ENCODE results near the gene ZBTB37.

DNA sequence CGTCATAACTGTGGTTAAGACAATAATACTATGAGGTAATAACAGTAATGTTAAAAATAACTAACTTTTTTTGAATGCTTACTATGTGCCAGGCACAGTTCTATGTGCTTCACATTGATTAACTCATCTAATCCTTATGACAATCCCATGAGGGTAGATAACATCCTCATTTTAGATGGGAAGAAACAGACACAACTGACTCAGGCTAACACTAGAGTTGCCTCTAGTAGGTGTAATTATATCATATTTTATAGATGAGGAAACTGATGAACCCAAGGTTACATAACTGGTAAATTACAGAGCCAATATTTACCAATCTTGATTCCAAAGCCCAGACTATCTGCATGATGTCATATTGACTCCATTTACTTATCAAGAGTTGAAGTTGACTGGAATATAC, 25.4 kb downstream of the ZBTB37 start:
- no peak for TF ChIP-seq EZH2 (IDR thresholded peaks at IDR 0.05)
- TF ChIP-seq POLR2AphosphoS5 (IDR thresholded peaks at IDR 0.05; ENCODE audit: borderline replicate concordance, low read depth, low read length): no peak
- no peak for TF ChIP-seq FOXP2 (optimal IDR thresholded peaks at IDR 0.05; ENCODE audit: control extremely low read depth, extremely low read length, insufficient read depth)

All from SK-N-MC (cell line).